SK-N-SH treated with all-trans-retinoic acid at 6 μM for 48 hours (cell line): Measurements from ENCODE around the gene ANO6.

Experiments used
- BACH2 ChIP-seq: fragments of 250-450 bp; sonication (Bioruptor Pico); IDR thresholded peaks from 2 replicates; pipeline ENCODE4 v1.9.0; 2021; ENCODE audit warnings: mild to moderate bottlenecking, borderline replicate concordance
- ZC3H10 ChIP-seq: fragments of 250-450 bp; sonication (Bioruptor Pico); IDR thresholded peaks from 2 replicates; pipeline ENCODE4 v1.5.1; 2021; ENCODE audit warnings: mild to moderate bottlenecking, moderate library complexity
- ZFP3 ChIP-seq: fragments of 250-450 bp; sonication (Bioruptor Pico); IDR thresholded peaks from 2 replicates; pipeline ENCODE4 v1.5.0; 2020; ENCODE audit warnings: mild to moderate bottlenecking, moderate library complexity

- TF ChIP-seq ZFP3 (CRISPR knock-in tag) = no peak
- TF ChIP-seq BACH2 (CRISPR knock-in tag) = no peak
- no peak for TF ChIP-seq ZC3H10 (CRISPR knock-in tag)
Measured at GRCh38 chr12:45419317-45419814, 203.5 kb downstream of the ANO6 start.
